IPS DF 4.7 (cell line): Measurements from ENCODE around the gene RAPGEF6.
"Not testable (repeated sequence)": the region's sequence is repeated elsewhere in the genome, so short reads cannot be mapped to it uniquely, and the experiment has no call there.

Experiments
- DNase-seq: peaks from one replicate; pipeline ENCODE4 v3.0.0-alpha.2; 2013; ENCODE audit warnings: low spot score; ENCODE audit errors: extremely low read depth

Gene RAPGEF6

DNA sequence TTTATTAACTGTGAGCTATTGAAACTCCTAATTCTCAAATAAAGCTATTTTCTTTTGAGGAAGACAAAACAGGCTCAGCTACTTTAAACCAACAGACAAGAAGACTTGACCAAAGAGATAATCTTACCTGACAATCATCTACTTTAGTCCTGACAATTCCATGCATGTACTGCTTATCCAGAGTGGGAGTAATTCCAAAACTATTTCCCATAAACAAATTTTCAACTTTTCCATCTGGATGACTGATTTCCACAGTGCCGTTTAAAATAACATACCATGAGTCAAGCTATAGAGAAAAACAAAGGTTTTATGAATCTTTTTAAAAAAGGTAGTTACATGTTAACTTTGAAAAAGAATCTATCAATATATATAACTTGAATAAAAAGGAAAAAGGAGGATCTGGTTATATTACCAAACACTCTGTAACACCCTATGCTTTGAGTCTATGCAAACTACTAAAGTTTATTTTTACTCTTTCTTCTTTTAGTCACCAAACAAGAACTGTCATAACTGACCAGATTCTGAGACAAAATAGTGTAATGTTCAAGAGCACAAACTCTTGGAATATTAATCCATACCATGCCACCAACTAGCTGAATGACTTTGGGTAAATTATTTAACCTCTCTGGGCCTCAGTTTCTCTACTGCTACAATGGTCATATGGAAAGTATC, 129.7 kb downstream of the RAPGEF6 start:
- DNase-seq = no peak

DNA sequence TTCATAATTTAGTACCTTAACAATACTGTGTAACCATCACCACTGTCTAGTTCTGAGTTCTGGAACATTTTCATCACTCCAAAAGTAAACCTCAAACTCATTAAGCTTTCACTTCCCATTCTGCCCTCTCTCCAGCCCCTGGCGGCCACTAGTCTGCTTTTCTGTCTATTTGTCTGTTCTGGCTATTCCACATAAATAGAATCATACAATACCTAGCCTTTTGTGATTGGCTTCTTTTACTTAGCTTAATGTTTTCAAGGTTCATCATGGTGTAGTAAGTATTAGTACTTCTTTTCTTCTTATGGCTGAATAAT, 138.7 kb downstream of the RAPGEF6 start:
- DNase-seq = no peak

DNA sequence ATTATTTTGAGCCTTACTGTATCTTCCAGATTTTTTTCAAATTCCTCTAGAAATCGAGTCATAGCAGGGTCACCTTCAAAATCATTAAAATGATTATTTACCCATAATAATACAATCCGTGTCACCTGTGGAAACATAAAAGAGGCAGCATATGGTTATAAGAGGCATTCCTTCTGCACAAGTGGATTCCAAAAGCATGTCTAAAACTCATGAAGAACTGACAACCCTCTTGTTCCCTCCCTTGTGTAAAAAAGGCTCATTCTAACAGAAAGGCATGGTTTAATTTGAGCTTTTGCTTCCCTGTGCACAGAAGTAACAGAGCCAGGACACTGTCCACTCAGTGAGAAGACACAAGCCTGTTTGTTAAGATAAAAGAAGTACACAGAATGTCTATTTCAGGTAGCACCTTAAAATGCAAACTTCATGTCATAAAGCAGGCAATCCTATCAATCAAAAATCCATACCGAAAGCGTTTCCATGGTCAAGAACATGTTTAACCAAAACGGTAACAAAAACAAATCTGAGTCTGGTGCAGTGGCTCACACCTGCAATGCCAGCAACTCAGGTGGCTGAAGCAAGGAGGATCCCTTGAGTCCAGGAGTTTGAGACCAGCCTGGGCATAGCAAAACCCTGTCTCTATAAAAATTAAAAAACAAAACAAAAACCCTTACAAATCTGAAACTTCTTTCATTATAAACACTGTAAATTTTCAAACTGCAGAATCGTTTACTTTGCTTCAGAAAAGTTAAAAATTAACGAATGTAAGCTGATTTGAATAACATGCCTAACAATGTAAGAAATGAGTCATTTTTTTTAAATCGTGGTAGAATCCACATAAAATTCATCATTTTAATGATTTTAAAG, 139.3 kb downstream of the RAPGEF6 start:
- DNase-seq = no peak

DNA sequence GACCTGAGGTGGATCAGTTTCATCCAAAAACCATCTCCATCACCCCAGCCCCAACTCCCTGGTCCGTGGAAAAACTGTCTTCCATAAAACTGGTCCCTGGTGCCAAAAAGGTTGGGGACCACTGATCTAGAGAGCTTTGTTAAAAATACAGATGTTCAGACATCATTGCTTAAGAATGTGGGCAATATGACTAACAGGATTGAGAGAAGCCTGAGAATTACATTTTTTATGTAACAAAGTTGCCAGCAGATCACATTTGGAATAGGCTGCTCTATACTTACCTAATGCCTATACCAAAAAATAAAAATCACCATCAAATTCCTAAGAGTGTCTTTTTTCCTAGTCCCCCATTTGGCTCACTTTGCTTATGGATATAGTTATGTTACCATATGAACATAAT, 143.3 kb downstream of the RAPGEF6 start:
- no peak for DNase-seq

DNA sequence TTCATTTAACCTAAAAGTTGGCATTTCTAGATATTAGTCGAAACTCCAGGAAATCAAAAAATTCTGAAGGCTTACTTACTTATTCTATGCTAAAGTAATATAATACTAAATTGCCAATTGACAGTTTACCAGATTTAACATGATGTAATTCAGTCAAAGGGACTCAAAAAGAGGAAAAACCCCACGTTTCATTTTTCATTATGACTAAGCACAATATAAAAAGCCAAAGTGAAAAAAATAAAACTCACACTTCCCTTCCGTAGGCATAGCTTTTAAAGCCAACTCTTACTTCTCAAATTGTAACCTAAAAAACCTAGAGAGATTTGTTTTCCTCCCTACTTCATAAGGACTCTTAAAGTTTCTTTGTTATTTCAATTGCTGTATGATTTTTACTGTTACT, 146.6 kb downstream of the RAPGEF6 start:
- DNase-seq = no peak

DNA sequence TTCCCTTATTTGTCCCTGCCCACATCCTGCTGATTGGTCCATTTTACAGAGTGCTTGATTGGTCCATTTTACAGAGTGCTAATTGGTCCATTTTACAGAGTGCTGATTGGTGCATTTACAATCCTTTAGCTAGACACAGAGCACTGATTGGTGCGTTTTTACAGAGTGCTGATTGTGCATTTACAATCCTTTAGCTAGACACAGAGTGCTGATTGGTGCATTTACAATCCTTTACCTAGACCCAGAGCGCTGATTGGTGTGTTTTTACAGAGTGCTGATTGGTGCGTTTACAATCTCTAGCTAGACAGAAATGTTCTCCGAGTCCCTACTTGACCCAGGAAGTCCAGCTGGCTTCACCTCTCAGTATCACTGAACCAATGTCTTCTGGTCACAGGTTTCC, 147.7 kb downstream of the RAPGEF6 start:
- not testable (repeated sequence) for DNase-seq

DNA sequence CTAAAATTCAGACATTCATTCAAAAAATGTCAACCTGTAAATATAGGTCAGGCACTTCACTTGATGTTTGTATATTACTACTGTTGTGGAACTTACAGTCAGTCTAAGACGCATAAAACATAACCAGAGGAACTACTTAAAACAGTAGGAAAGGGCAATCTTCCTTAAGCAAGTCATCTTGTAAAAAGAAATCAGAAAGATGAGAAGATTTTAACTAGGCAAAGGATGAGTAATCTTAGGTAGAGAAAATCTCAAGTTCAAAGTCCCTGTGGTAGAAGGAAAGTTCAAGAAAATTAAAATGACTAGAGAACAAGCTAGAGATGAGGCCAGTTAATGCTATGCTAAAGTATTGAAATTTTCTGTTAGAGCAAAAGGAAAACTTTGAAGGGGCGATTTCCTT, 152.4 kb downstream of the RAPGEF6 start:
- DNase-seq = no peak

DNA sequence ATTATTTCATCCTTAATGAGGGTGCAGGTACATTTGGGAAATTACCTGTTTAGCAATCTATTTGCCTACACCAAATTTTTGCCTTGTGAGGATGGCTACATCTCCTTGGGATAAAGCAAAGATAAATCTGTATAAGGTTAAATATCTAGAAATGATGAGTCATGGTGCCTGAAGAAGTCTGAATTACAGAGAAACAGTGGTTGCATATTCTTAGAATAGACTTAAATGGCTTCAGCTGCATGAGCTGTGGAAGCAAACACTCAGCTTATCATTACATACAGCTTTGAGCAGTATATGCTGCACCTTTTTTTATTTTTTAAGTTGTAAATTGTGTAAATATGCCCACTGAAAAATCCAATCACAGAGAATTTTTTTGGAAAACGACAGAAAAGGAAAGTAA, 153.5 kb downstream of the RAPGEF6 start:
- no peak for DNase-seq

DNA sequence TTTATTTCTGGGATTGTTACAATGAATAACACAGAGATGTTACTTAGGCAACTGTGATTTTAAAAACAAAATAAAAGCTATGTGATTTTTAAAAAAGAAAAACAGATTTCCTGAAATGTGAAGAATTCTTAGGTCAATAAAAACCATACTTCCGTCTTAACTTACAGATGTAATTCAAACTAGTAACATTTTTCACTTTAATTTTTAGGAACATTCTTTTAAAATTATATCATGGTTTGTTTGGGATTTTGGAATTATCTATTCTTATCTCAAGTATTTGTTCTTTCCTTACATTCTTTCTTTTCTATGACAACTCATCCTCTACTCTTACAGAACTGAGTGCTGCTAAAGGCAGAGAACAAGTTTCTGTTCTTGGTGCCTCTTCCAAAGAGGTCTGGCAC, 159.5 kb downstream of the RAPGEF6 start:
- no peak for DNase-seq

DNA sequence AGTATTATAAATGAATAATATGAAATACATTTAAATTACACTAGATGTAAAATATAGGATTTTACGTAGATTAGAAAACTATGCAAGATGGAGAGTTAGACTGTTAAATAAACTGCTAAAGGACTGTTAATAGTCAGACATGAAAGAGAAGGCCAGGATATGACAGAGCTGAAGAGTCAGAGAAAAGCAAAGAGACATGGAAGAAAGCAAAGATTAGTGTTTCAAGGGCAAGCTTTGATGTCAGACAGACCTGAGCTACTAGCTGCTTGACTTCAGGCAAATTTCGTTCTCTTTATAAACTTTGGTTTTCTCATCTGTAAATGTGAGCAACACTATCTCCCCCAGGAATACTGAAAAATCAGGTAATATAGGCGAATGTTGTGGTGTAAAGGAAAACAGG, 161.3 kb downstream of the RAPGEF6 start:
- no peak for DNase-seq

DNA sequence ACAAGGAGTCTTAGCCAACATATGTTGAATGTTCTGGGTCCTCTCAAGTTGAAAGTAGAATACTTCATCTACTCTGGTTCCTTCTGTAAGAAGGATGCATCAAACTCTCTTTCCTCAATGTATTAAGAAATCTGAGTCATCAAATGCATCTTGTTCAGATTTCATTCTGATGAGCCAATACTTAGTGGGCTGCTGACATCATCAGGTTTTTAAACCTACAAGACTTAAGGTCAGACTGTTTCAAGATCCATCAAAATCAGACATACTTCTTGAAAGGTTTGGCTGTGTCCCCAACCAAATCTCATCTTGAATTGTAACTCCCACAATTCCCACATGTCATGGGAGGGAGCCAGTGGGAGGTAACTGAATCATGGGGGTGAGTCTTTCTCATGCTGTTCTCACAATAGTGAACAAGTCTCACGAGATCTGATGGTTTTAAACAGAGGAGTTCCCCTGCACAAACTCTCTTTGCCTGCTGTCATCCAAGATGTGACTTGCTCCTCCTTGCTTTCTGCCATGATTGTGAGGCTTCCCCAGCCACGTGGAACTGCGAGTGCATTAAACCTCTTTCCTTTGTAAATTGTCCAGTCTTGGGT, 168.8 kb downstream of the RAPGEF6 start:
- no peak for DNase-seq

DNA sequence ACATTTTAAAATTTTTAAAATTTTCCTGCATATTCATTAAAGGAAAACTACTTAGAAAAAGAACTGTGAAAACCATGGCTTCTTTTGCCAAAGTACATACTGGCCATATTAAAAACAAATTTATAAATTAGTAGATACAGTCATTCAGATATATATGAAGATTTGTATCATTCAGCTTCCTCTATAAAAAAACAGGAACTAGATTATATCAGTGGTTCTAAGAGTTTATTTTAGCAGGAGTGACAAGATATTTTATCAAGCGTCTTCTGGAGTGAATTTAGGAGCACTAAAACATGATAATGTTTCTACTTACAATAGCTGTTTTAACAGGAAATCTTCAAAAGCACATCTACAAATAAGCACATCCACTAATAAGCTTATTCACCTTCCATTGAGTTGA, 171.4 kb downstream of the RAPGEF6 start:
- DNase-seq = no peak

DNA sequence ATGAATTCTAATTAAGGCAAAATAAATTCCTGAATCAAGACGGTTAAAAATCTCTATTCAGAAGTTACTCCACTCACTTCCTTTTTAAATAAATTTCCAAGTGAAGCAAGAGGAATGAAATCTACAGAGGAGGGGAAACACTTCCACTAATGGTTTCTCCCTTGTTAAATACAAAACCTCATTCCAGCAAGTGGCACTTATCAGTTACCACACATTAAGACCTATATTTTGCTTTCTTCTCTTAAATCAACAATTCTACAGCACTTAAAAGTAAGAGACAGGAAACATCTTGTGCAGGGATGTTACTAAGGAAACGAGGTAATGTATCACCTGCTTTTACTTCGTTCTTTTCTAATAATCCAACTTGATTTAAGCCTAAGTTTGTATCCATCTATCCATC, 172.6 kb downstream of the RAPGEF6 start:
- DNase-seq = no peak

DNA sequence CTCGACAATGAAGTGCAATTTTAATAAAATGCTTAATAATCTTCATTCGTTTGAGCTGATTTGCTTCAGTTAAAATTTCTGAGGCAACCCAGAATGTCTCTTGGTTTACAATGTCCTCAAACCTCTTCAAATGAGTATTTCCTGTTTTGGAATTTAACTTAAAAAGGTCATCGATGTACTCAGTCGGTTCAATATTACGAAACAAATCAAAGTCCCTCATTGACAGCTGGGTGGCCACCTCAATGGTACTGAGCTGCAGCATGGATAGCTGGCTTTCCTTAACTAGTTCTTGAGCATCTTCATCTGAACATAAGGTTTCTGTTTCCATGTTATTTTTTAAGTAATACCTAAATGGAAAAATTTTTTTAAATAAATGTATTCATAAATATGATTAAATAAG, 173.3 kb downstream of the RAPGEF6 start:
- no peak for DNase-seq

DNA sequence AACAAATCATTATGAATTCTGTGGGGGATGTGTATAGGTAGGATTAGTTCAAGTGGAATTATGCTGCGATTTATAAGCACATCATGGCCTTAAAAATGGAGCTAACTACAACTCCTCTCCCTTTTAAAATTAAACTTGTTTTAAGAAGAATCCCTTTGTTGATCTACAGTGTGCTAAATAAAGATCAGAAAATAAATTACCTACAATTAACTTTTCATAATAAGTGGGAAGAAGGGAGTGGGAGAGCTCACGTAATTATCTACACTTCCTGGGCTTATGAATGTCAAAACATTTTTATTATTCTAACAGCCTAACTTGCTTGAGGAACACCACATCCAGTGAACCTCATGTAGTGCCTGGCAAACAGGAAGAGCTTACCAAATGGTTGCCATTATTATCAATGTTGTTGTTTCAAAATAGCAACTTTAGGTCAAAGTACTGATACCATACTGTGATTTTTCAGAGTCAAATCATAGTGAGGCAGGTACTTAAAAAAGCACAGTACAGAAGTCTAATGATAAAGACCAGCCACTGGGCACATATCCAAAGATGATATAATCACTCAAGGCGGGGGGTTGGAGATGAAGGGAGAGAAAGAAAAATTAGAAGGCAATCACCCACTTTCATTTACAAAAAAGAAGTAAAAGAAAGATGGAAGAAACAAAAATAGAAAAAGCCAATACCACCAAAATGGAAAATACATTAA, 174.0 kb downstream of the RAPGEF6 start:
- no peak for DNase-seq

DNA sequence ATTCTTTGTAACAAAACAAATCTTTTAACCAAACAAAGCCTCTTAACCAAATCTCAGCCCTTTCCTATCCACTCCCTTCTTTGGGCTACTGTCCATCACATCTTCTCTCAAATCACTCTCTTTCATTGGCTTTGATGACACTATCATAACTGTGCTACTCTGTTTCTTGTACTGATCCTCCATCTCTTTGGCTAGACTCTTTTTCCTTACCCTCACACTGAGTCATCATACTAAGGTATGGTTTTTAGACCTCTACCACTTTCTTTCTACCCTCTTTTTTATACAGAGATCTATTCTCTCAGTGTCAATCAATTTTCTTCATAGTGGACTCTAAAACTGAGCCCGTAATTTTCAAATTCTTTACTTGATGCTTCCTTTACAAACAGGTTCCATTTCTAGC, 174.9 kb downstream of the RAPGEF6 start:
- DNase-seq = no peak

DNA sequence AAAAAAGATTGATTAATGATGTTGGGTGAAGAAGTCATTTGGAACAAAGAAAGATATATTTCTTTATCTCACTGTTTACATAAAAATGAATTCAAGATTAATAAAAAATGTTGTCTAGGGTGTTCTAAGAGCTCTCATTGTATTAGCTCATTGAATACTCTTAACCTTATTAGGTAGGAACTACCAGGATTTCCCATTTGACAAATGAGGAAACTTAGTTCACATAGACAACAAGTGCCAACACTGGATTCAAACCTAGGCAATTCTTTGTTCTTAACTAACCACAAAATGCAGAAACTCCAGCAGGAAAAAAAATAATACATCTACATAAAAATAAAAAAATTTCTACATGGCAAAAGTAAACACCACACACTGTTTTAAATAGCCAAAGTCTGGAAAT, 175.8 kb downstream of the RAPGEF6 start:
- DNase-seq = no peak

DNA sequence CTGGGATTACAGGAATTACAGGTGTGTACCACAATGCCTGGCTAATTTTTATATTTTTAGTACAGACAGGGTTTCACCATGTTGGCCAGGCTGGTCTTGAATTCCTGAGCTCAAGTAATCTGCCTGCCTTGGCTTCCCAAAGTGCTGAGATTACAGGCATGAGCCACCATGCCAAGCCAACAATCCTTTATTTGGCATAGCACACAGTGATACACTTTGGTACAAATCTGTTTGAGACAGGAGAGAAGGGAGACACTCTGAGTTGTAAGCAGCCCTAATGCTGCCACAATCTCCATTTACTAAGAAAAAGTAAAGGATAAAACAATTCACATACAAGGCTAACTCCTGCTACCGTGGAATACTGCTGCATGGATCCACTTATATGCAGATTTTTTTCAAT, 177.8 kb downstream of the RAPGEF6 start:
- DNase-seq = no peak

DNA sequence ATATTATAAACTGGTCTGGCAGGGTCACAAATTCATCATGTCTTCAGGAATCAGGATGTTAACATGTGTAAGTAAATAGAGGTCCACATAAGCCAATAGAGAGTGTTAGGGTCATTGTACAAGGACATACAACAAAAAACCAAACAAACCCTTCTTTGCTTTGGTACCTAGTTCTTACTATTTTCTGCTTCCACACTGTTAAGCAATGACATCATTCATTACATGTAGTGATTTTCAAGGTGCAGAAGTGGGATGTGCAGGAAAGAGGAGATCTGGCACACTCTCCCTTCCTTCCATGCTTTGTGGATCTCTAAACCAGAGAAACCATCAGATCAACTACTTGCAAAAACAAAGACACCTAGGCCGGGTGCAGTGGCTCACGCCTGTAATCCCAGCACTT, 184.1 kb downstream of the RAPGEF6 start:
- DNase-seq = no peak

DNA sequence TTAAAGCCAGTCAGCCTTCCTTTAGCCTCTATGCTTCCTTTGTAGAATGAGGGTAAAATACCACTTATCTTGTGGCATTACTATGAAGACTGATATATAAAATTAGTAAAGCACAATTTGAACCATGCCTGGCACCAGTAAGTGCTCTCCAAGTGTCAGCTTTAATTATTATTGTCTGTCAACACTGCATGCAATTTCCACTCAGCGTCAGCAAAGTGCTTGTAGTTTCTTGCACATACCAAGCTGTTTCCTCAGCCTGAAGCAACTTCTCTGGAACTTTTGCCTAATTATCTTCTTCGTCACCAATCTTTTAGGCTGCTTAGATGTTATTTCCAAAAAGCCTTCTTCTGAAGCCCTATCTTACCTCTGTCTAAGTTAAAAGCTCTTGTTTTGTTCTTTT, 193.8 kb downstream of the RAPGEF6 start:
- no peak for DNase-seq

DNA sequence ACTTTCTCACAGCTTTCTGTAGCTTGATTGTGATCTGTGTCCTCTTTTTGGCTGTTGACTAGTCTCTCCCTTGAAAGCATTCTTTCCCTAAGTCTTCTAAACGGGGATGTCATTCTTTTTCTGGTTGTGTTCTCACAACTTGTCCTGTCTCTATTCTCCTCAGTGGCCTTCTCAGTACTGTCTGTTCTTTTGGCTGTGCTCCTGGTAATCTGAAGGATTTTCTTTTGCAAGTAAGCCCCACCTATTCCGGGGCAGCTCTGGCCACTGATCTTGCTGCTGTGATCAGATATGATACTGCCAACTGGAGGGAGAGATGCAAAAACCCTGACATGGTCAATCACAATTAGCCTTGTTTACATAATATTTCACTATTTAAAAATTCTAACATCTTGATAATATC, 198.9 kb downstream of the RAPGEF6 start:
- DNase-seq = no peak

DNA sequence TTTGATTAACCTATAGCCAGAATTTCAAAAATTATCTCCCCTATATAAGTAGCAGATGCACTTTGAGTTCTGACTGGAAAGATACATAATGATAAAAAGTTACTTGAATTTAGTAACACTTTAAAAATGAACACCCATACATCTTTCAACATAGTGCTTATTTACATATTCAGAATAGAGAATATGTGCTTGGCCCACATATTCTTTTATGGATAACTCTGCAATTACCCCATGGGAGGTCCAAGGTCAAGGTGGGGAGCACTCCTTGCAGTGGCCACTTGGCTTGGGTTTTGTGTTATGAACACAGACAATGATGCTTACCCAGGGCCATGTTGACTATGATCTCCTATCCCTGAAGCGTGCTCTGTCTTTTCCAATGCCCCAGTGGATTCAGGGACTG, 201.9 kb downstream of the RAPGEF6 start:
- DNase-seq = no peak
